Stimulated activated CD8-positive, alpha-beta memory T cell treated with anti-CD3 and anti-CD28 coated beads, Interleukin-2, amount 100 ng/mL, for 1 hour (primary cell): ENCODE results near the gene TAS2R46.
"Not testable (repeated sequence)": the region's sequence is repeated elsewhere in the genome, so short reads cannot be mapped to it uniquely, and the experiment has no call there.

Source experiments
- DNase-seq, 2 donors: peaks; one replicate each; pipeline ENCODE4 v3.0.0-alpha.2; 2020; ENCODE audit warnings: low read depth in 2 of 2

Gene TAS2R46

DNA sequence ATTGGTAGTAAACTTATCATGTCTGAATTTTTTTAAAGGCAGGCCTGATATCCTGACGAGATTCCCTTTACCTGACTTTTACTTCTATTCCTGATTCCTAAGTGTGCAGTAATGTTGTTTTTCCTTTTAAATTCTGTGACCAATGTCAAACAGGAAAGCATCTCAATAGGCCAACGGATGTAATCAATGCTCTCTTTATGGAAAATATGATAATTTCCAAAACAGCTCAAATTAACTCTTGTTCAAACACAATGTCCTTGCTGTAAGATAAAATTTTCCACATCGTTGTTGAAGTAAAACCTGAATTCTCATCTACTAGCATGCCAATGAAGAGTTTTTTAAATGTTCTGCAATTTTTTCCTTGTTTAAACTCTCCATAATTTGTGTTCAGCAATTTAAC, 22.9 kb downstream of the TAS2R46 start:
- no peak for DNase-seq

DNA sequence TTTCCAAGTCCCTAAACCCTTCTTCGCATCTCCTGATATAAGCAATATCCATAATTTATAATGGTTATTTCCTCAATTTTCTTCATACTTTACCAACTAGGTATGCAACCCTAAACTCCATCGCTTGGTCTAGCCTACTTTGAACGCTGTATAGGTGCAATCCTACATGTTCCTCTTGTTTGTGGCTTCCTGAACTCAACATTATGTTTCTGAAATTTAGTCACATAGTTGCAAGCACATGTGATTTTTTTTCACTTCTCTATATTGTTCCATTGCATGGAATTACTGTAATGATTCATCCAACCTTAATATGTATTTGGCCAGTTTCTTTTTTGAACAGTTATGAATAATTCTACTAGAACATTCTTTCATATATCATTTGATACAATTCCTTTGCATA, 28.1 kb downstream of the TAS2R46 start:
- DNase-seq: not testable (repeated sequence)

DNA sequence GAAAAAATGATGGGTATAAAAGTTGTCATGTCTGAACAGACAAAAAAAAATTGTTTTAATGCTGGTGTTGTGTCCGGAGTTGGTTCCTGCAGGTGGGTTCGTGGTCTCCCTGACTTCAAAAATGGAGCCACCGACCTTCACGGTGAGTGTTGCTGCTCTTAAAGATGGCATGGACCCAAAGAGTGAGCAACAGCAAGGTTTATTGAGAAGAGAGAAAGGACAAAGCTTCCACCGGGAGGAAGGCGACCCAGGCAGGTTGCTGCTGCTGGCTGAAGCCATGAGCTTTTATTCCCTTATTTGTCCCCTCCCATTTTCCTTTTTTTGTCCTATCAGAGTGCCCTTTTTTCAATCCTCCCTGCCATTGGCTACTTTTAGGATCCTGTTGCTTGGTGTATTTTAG, 30.8 kb downstream of the TAS2R46 start, which contains the start of gene TAS2R31:
Gene TAS2R31, minus strand, starts transcription at position 101 of the 400 bp plus-strand sequence. Its CDS starts 72 bp downstream, at position 29.
- no peak for DNase-seq

DNA sequence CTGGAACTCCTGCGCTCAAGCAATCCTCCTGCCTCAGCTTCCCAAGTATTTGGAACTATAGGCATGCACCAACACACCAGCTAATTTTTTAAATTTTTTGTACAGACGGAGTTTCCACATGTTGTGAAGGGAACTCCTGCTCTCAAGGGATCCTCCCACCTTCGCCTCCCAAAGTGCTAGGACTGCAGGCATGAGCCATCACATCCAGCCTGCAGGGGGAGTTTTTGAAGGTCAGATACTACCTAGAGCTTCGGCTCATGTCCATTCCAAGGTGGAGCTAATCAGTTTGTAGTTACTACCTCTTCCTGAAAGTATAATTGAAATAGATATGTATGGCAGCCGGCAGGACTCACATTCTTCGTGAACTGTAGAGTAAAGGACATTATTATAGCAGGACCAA, 36.0 kb downstream of the TAS2R46 start:
- no peak for DNase-seq

DNA sequence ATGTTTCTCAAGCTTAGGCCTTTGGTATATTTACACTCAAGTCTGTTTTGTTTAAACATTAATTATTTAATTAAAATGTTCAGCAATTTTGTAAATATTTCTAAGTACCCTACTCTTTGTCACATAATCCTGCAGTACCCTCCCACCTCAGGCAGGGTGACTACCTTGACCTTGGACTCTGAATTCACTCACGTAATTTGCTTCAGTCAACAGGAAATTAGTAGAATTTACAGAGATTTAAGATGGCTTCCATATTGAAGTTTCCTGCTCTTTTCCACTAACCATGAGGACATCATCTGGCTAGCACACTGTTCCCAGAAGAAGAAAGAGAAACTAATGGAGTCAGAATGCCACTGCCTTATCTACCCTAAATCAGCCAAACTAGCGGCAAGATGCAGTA, 38.7 kb downstream of the TAS2R46 start:
- no peak for DNase-seq

DNA sequence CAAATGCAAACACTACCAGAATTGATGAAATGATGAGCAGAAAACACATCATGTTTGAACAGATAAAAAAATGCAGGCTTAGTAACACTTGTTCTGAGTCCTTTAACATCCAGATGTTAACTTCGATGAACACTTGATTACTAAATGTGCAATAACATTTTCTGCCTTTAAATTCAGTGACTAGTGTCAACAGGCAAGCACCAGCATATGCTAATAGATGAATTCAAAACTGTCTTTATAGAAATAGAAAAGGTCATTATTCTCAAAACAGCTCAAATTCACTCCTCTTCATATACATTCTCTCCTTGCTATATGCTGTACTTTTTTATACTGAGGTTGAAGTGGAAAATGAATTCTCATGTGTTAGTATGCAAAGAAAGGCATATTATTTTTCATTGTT, 39.6 kb downstream of the TAS2R46 start, which contains the start of gene TAS2R19:
Gene TAS2R19, minus strand, starts transcription at position 101 of the 400 bp plus-strand sequence. Its CDS starts 49 bp downstream, at position 52.
- DNase-seq: no peak

DNA sequence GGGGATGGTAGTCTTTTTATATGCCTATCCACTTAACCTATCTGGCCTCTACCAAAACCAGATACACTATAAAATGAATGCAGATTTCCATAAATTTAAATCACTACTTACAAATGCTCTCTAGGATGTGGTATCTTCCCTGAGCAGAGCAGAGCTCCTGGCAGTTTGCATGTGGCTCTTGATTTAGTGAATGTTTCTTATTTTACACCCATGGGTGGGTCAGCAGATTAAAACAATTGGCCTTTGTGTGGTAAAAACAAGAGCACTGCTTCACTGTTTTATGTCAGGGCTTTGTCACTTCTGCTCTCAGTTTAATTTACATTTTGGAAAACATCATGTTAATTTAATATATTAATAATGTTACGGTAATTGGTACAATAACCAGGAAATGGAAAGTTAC, 45.2 kb downstream of the TAS2R46 start:
- no peak for DNase-seq

DNA sequence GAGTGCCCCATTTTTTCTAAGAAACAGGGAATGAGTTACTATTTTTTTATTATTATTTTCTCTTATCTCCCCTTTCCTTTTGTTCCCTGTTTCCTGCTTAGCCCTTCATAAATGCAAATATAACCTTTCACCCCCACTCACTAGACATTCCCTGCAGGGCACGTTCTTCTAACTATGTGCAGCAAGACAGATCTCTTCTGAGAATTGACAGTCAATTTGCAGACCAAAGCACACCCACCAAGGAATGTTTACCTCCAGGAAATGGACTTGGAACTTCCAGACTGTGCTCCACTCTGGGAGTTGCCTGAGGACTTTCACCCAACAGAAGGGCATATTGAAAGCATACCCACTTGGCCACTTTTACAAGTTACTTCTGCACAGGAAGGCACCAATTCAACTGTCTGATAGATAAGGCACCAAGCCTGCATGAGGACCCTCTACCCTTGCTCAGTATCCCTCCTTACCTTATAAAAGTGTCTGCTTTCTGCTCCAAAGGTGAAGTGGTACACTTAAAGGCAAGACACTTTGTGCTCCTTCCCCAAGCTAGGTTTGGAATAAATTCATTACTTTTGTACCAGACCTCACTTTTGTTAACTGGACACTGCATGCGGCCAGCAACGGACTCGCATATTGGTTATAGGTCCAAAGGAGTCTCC, 46.2 kb downstream of the TAS2R46 start:
- no peak for DNase-seq

DNA sequence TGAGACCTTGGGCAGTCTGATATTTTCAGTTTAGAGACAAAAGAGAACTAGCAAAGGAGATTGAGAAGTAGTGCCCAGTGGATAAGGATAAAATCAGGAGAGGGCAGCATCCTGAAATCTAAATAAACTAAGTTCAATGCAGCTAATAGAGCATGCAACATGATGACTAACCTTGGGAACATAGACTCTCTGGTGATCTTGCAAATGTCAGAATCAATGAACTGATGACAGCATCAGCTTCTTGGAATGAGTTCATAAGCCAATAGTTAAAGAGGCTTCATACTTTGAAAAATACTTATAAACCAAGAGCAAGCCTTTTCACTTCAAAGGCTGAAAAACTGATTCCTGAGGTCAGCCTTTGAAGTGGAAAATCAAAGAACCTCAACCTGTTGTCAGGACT, 47.9 kb downstream of the TAS2R46 start:
- no peak for DNase-seq
